ENCODE results near the gene TBX15. TPM values are rescaled to one million over a fixed set of nuclear protein-coding genes. Genes with fewer than 3 reads are reported as not detected.

The TBX15 gene
- total and polyA plus RNA-seq, 3 donors from 2014 or later = 0.63 to 1.5 (median 0.74) TPM

- DNase-seq = no peak
- H3K27ac ChIP-seq = no peak overlapping the region
- no peak overlapping the region for H3K4me3 ChIP-seq
- no peak for TF ChIP-seq POLR2A (IDR thresholded peaks at IDR 0.05)
- no peak for TF ChIP-seq CTCF (IDR thresholded peaks at IDR 0.05)
- intact Hi-C loops (cut with DNase I; ENCODE audit: low total_unique reads) = no loop called here
- 71 to 78% methylated on average over 1 of the region's 1 CpG for whole genome bisulfite sequencing, 2 donors
- no peaks in the 10 kb centered on the region for H3K36me3 ChIP-seq (ENCODE audit: low read depth, missing control alignments)
- H3K27me3 ChIP-seq = no peaks in the 10 kb centered on the region
- H3K4me1 ChIP-seq = no peaks in the 10 kb centered on the region
- H3K9me3 ChIP-seq = no peaks in the 10 kb centered on the region
Observed at GRCh38 chr1:118948846-118949245, 39.3 kb downstream of the TBX15 start.

GRCh38 chr1:118948351-118948750 is 39.8 kb downstream of the TBX15 start:
- intact Hi-C loops (cut with DNase I; ENCODE audit: low total_unique reads) = no loop called here
- Histone ChIP-seq H3K4me3 (no peak overlapping the region), H3K27me3 (no peaks in the 10 kb centered on the region), H3K27ac (no peak overlapping the region), H3K4me1 (no peaks in the 10 kb centered on the region), H3K9me3 (no peaks in the 10 kb centered on the region), H3K36me3 (ENCODE audit: low read depth, missing control alignments) (no peaks in the 10 kb centered on the region)
- TF ChIP-seq POLR2A (IDR thresholded peaks at IDR 0.05) (no peak), CTCF (IDR thresholded peaks at IDR 0.05) (no peak)
- DNase-seq = no peak

- Histone ChIP-seq H3K36me3 (ENCODE audit: low read depth, missing control alignments) (no peaks in the 10 kb centered on the region), H3K4me1 (no peaks in the 10 kb centered on the region), H3K4me3 (no peak overlapping the region), H3K9me3 (no peaks in the 10 kb centered on the region), H3K27ac (no peak overlapping the region), H3K27me3 (no peaks in the 10 kb centered on the region)
- no peak for TF ChIP-seq POLR2A (IDR thresholded peaks at IDR 0.05)
- no peak for TF ChIP-seq CTCF (IDR thresholded peaks at IDR 0.05)
- intact Hi-C loops (cut with DNase I; ENCODE audit: low total_unique reads) = no loop called here
- 80 to 82% methylated on average over 2 of the region's 2 CpGs for WGBS, 2 donors
- DNase-seq = no peak
Observed at GRCh38 chr1:118947790-118948189, 40.4 kb downstream of the TBX15 start.

GRCh38 chr1:118947003-118947765 is 41.0 kb downstream of the TBX15 start:
- Histone ChIP-seq H3K4me1 (no peaks in the 10 kb centered on the region), H3K36me3 (ENCODE audit: low read depth, missing control alignments) (no peaks in the 10 kb centered on the region), H3K27ac (no peak overlapping the region), H3K27me3 (no peaks in the 10 kb centered on the region), H3K9me3 (no peaks in the 10 kb centered on the region), H3K4me3 (no peak overlapping the region)
- 90 to 93% methylated on average over 3 of the region's 3 CpGs for WGBS, 2 donors
- DNase-seq = no peak
- TF ChIP-seq POLR2A (IDR thresholded peaks at IDR 0.05) (no peak), CTCF (IDR thresholded peaks at IDR 0.05) (no peak)
- intact Hi-C loops (cut with DNase I; ENCODE audit: low total_unique reads) = no loop called here

- H3K4me1 ChIP-seq = no peaks in the 10 kb centered on the region
- no peak overlapping the region for H3K27ac ChIP-seq
- 38 to 50% methylated on average over 1 of the region's 1 CpG for WGBS, 2 donors
- DNase-seq = no peak
- H3K9me3 ChIP-seq = no peaks in the 10 kb centered on the region
- no peaks in the 10 kb centered on the region for H3K27me3 ChIP-seq
- no peaks in the 10 kb centered on the region for H3K36me3 ChIP-seq (ENCODE audit: low read depth, missing control alignments)
- intact Hi-C loops (cut with DNase I; ENCODE audit: low total_unique reads) = no loop called here
- TF ChIP-seq CTCF (IDR thresholded peaks at IDR 0.05) (no peak), POLR2A (IDR thresholded peaks at IDR 0.05) (no peak)
- H3K4me3 ChIP-seq = no peak overlapping the region
Observed at GRCh38 chr1:118945489-118945888, 42.7 kb downstream of the TBX15 start.
